ENCODE data around the gene TUBB3.
A peak's percentile ranks its signal among the peaks of the same experiment; 100 is the strongest.
"Not testable (repeated sequence)": the region's sequence is repeated elsewhere in the genome, so short reads cannot be mapped to it uniquely, and the experiment has no call there.

The TUBB3 gene

GRCh38 chr16:89918453-89919347, 4.4 kb upstream of the TUBB3 start, which contains the start of gene MC1R:
TSS of gene MC1R (plus strand) at chr16:89918862. CDS start at chr16:89919259, 397 bp downstream.
- DNase-seq (ENCODE audit: low spot score): no peak

GRCh38 chr16:89919535-89920406, 3.4 kb upstream of the TUBB3 start:
- DNase-seq (ENCODE audit: low spot score): no peak

- DNase-seq (ENCODE audit: low spot score): no peak
Measured at GRCh38 chr16:89920723-89921122, 2.4 kb upstream of the TUBB3 start.

- no peak for DNase-seq (ENCODE audit: low spot score)
Measured at GRCh38 chr16:89921131-89921701, 1.9 kb upstream of the TUBB3 start.

GRCh38 chr16:89921702-89922476, 1.3 kb upstream of the TUBB3 start:
- DNase-seq (ENCODE audit: low spot score): peak; percentile 95

GRCh38 chr16:89922477-89922883, 662 bp upstream of the TUBB3 start:
- DNase-seq (ENCODE audit: low spot score): peak; percentile 93

GRCh38 chr16:89923640-89924296, 626 bp downstream of the TUBB3 start:
- DNase-seq (ENCODE audit: low spot score): no peak

GRCh38 chr16:89924297-89924924, 1.3 kb downstream of the TUBB3 start:
- DNase-seq (ENCODE audit: low spot score): peak; percentile 73

- no peak for DNase-seq (ENCODE audit: low spot score)
Measured at GRCh38 chr16:89924925-89925307, 1.8 kb downstream of the TUBB3 start.

- DNase-seq (ENCODE audit: low spot score): peak; percentile 68
Measured at GRCh38 chr16:89925596-89926079, 2.5 kb downstream of the TUBB3 start.

- DNase-seq (ENCODE audit: low spot score): no peak
Measured at GRCh38 chr16:89931305-89931896, 8.3 kb downstream of the TUBB3 start.

GRCh38 chr16:89931964-89932363, 8.8 kb downstream of the TUBB3 start:
- no peak for DNase-seq (ENCODE audit: low spot score)

- DNase-seq (ENCODE audit: low spot score): not testable (repeated sequence)
Measured at GRCh38 chr16:89934019-89934418, 10.9 kb downstream of the TUBB3 start.

GRCh38 chr16:89934611-89935553, 11.7 kb downstream of the TUBB3 start:
- no peak for DNase-seq (ENCODE audit: low spot score)

- DNase-seq (ENCODE audit: low spot score): not testable (repeated sequence)
Measured at GRCh38 chr16:89935620-89936019, 12.5 kb downstream of the TUBB3 start.

- DNase-seq (ENCODE audit: low spot score): no peak
Measured at GRCh38 chr16:89936034-89936433, 12.9 kb downstream of the TUBB3 start.

GRCh38 chr16:89936508-89936907, 13.4 kb downstream of the TUBB3 start:
- no peak for DNase-seq (ENCODE audit: low spot score)

GRCh38 chr16:89936981-89937380, 13.8 kb downstream of the TUBB3 start:
- DNase-seq (ENCODE audit: low spot score): no peak
